Mesothelial cell of epicardium (in vitro differentiated cells): Measurements from ENCODE around the gene HFM1. TPM values are rescaled to one million over a fixed set of nuclear protein-coding genes. Genes with fewer than 3 reads are reported as not detected.

Experiments
- DNase-seq, 2 experiments: peaks; one replicate each; pipeline ENCODE4 v3.0.0; 2021; ENCODE audit warnings: low spot score in 2 of 2; ENCODE audit not compliant: unreplicated experiment in 2 of 2
- H3K27ac Mint-ChIP-seq: 2 replicates; pipeline ENCODE4 v1.8.0; 2021; ENCODE audit warnings: mixed read lengths
- H3K27me3 Mint-ChIP-seq: 2 replicates; pipeline ENCODE4 v1.8.0; 2021; ENCODE audit warnings: low read depth, mixed read lengths
- H3K36me3 Mint-ChIP-seq: 2 replicates; pipeline ENCODE4 v1.8.0; 2021; ENCODE audit warnings: mixed read lengths
- H3K4me1 Mint-ChIP-seq: 2 replicates; pipeline ENCODE4 v1.8.0; 2021; ENCODE audit warnings: mixed read lengths
- H3K4me3 Mint-ChIP-seq: 2 replicates; pipeline ENCODE4 v1.8.0; 2021; ENCODE audit warnings: mild to moderate bottlenecking, moderate library complexity, mixed read lengths
- H3K9me3 Mint-ChIP-seq: 2 replicates; pipeline ENCODE4 v1.8.0; 2021; ENCODE audit warnings: mixed read lengths
- total RNA-seq: library from RNA; stranded (reverse); gene quantifications from 3 replicates; pipeline ENCODE4 v1.2.1, GENCODE V29; 2021
- TF ChIP-seq, protein P1 (sequence below): fragments of 200-600 bp; sonication (generic); IDR thresholded peaks from one replicate; pipeline ENCODE4 v1.5.0; 2021; ENCODE audit warnings: antibody characterized with exemption; ENCODE audit not compliant: unreplicated experiment

Gene HFM1
- total RNA-seq, 1 donor from 2014 or later, result 6.1 TPM

DNA sequence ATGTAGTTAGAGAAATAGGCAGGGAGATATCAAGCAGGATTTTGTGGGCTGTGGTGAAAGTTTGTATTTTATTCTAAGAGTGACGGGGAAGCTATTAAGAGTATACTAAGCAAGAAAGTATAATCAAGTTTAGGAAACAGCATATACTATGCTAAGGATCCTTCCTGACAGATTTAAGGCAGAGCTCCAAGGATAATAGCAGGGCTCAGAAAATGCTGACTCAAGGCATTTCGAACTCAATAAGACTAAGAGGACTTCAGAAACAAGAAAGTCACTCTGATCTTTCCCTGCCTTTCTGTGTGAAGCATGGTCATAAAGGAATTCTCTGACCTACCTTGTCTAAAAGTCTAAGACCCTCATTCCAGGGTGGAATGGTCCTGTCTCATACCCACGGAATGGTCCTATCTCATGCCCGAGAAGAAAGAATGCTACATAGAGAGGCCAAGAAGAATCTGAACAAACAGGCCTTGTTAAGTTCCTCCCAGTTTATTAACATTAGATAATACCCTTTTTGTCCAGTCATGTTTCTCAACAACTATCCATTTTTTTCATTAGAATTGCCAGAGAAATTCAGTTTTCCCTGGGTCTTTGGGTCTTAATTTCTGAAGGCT is 59.1 kb downstream of the HFM1 start:
- TF ChIP-seq, protein P1, sequence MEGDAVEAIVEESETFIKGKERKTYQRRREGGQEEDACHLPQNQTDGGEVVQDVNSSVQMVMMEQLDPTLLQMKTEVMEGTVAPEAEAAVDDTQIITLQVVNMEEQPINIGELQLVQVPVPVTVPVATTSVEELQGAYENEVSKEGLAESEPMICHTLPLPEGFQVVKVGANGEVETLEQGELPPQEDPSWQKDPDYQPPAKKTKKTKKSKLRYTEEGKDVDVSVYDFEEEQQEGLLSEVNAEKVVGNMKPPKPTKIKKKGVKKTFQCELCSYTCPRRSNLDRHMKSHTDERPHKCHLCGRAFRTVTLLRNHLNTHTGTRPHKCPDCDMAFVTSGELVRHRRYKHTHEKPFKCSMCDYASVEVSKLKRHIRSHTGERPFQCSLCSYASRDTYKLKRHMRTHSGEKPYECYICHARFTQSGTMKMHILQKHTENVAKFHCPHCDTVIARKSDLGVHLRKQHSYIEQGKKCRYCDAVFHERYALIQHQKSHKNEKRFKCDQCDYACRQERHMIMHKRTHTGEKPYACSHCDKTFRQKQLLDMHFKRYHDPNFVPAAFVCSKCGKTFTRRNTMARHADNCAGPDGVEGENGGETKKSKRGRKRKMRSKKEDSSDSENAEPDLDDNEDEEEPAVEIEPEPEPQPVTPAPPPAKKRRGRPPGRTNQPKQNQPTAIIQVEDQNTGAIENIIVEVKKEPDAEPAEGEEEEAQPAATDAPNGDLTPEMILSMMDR, result no peak
- Mint-ChIP-seq H3K27ac (peak overlapping the region; percentile 52), H3K9me3 (peaks cover 10% of the 10 kb centered on the region), H3K36me3 (peaks cover 10% of the 10 kb centered on the region), H3K4me1 (peaks cover 22% of the 10 kb centered on the region), H3K4me3 (no peak overlapping the region), H3K27me3 (no peaks in the 10 kb centered on the region)
- DNase-seq, result no peak

DNA sequence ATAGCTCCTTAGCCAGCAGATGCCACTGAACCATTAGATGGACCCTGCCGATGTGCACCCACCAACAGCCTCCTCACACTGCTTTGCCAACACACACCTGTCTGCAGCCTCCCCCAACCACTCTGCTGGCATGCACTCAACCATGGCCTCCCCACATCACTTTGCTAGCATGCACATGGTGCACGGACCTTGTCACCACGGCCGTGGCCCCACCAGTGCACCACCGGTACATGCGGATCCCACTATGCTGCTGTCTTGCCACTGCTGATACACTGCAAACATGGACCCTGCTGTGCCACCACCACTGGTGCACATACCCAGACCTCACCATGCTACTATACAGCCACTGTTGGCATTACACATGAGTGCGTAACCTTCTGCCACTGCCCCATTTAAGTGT is 66.1 kb downstream of the HFM1 start:
- H3K36me3 Mint-ChIP-seq, result peaks cover 37% of the 10 kb centered on the region
- H3K27ac Mint-ChIP-seq, result no peak overlapping the region
- no peak for DNase-seq
- H3K9me3 Mint-ChIP-seq, result peaks cover 28% of the 10 kb centered on the region
- peaks cover 13% of the 10 kb centered on the region for H3K4me1 Mint-ChIP-seq
- H3K27me3 Mint-ChIP-seq, result no peaks in the 10 kb centered on the region
- TF ChIP-seq, protein P1, result no peak
- H3K4me3 Mint-ChIP-seq, result no peak overlapping the region

DNA sequence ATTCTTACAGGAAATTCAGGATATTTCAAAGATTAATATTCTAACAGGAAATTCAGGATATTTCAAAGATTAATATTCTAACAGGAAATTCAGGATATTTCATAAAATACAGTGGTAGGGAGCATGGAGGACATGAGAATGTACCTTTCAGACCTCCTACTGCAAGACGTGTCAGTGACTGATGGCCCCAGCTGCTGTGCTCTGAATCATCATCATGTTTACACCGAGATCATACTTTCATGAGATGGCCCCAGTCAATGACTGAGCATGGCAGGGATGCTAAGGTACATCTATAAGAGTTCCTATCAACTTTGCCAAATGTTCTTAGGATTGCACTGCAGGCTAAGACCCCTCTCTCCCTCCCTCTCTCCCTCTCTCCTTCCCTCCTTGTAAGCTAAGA is 69.0 kb downstream of the HFM1 start:
- peaks cover 39% of the 10 kb centered on the region for H3K9me3 Mint-ChIP-seq
- H3K27me3 Mint-ChIP-seq, result no peaks in the 10 kb centered on the region
- TF ChIP-seq, protein P1, result no peak
- no peak overlapping the region for H3K4me3 Mint-ChIP-seq
- H3K4me1 Mint-ChIP-seq, result no peaks in the 10 kb centered on the region
- DNase-seq, result no peak
- no peak overlapping the region for H3K27ac Mint-ChIP-seq
- peaks cover 47% of the 10 kb centered on the region for H3K36me3 Mint-ChIP-seq

DNA sequence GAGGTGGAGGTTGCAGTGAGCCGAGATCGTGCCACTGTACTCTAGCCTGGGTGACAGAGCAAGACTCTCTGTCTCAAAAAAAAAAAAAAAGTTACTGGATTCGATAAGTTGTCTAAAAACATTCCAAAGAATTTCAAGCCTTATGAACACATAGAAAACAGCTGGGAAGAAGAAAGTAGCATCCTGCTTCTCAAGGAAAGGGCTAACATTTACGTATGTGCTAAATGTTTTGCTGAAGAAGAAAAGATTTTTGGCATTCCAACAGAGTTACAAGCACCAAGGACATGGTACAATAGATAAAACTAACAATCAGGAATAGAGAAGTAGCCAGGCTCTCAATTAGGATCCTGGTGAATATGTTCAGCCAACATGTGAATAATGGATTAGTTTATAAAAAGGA is 69.8 kb downstream of the HFM1 start:
- Mint-ChIP-seq H3K27me3 (no peaks in the 10 kb centered on the region), H3K27ac (no peak overlapping the region), H3K36me3 (peaks cover 48% of the 10 kb centered on the region), H3K9me3 (peaks cover 39% of the 10 kb centered on the region), H3K4me1 (no peaks in the 10 kb centered on the region), H3K4me3 (no peak overlapping the region)
- TF ChIP-seq, protein P1, result no peak
- DNase-seq, result no peak

DNA sequence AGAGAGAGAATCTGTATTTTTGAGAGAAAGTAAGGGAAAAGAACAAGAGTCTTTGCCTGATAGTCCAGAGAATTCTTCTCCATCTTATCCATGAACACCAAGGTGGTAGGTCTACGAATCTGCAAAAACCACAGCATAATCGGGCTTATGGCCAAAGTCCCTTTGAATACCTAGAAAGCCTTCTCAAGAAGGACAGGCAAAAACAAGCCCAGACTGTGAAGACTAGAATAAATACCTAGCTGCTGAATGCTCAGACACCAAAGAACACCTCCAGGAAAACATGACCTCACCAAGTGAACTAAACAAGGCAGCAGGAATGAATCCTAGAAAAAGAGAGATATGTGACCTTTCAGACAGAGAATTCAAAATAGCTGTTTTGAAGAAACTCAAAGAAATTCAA is 79.2 kb downstream of the HFM1 start:
- TF ChIP-seq, protein P1, result no peak
- Mint-ChIP-seq H3K27ac (no peak overlapping the region), H3K4me1 (no peaks in the 10 kb centered on the region), H3K36me3 (peaks cover 24% of the 10 kb centered on the region), H3K27me3 (no peaks in the 10 kb centered on the region), H3K4me3 (no peak overlapping the region), H3K9me3 (peaks cover 7% of the 10 kb centered on the region)
- DNase-seq, result no peak

DNA sequence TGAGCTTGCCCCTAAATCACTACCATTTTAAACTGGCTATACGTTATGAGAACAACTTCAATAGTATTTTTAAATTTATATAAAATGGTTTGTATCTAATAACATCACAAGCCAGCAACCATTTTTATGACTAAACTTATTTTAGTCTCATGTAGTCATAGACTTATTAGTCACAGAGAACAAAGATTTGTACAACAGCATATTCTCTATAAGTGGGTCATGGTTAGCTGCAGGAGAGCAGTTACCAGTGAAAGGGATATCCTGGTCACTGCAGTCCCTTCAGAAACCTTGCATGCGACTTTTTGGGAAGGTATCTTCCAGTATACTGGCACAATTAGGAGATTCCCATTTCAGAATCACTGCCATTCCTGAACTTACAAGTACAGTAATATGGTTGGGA is 90.0 kb downstream of the HFM1 start:
- Mint-ChIP-seq H3K36me3 (peaks cover 27% of the 10 kb centered on the region), H3K9me3 (peaks cover 13% of the 10 kb centered on the region), H3K4me3 (no peak overlapping the region), H3K4me1 (no peaks in the 10 kb centered on the region), H3K27ac (no peak overlapping the region), H3K27me3 (no peaks in the 10 kb centered on the region)
- DNase-seq, result no peak
- TF ChIP-seq, protein P1, result no peak
